ENCODE measurements around the gene MORC2.

DNA sequence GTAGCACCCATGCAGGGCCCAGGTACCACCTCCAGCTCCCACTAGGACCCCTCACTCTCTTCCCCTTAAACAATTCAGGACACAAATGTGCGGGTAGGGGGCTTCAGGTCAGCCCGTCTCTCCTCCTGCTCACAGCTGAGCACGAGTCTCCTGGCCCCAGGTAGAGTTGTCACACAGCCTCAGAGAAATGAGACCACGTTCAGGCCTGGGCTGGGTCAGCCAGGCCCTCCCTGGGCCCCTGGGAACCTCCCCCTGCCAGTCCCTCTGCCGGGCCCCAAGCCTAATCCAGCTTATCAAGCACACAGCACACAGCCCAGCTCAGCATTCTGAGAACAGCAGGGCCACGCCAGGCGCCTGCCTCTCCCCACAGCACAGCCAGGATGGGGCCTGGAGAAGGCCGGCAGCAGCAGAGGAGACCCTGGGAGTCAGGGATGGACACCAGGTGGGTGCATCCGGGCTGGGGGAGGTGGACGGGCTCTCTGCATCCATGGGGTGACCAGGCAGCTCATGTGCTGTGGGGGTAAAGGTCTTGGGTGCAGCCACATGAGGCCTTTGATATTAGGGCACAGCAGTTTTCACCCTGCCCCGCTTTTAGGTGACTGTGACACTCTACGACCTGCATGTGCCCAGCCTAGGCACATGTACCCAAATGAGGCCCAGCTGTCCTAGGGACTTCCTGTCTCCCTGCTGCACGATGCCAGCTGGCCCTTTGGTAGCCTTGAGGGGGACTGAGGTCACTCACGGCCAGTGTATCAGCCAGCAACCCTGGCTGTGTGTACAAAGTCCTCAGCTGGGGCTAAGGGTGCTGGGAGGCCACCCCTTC is 87.0 kb downstream of the MORC2 start:
- TF ChIP-seq, protein P1, sequence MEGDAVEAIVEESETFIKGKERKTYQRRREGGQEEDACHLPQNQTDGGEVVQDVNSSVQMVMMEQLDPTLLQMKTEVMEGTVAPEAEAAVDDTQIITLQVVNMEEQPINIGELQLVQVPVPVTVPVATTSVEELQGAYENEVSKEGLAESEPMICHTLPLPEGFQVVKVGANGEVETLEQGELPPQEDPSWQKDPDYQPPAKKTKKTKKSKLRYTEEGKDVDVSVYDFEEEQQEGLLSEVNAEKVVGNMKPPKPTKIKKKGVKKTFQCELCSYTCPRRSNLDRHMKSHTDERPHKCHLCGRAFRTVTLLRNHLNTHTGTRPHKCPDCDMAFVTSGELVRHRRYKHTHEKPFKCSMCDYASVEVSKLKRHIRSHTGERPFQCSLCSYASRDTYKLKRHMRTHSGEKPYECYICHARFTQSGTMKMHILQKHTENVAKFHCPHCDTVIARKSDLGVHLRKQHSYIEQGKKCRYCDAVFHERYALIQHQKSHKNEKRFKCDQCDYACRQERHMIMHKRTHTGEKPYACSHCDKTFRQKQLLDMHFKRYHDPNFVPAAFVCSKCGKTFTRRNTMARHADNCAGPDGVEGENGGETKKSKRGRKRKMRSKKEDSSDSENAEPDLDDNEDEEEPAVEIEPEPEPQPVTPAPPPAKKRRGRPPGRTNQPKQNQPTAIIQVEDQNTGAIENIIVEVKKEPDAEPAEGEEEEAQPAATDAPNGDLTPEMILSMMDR (IDR thresholded peaks at IDR 0.05), result no peak
- TF ChIP-seq EP300 (IDR thresholded peaks at IDR 0.05) (no peak), POLR2A (IDR thresholded peaks at IDR 0.05) (no peak)
